Smooth muscle cell (in vitro differentiated cells): Measurements from ENCODE around the gene PLPPR1. TPM values are rescaled to one million over a fixed set of nuclear protein-coding genes. Genes with fewer than 3 reads are reported as not detected.

Experiments used
- DNase-seq: peaks from one replicate; lab custom pipeline; 2025; ENCODE audit not compliant: unreplicated experiment; lab: John Stamatoyannopoulos, UW
- H2AFZ ChIP-seq: fragments of 200-600 bp; sonication (generic); 2 replicates; pipeline ENCODE4 v1.6.0; 2016; ENCODE audit warnings: antibody characterized with exemption, low read depth, mild to moderate bottlenecking
- H3F3A ChIP-seq: fragments of 200-600 bp; sonication (generic); 2 replicates; pipeline ENCODE4 v1.6.0; 2017; ENCODE audit warnings: antibody characterized with exemption, low read depth
- H3K27ac ChIP-seq: fragments of 200-600 bp; sonication (generic); 2 replicates; pipeline ENCODE4 v1.5.1; 2016; ENCODE audit warnings: low read depth, mild to moderate bottlenecking
- H3K27me3 ChIP-seq: fragments of 200-600 bp; sonication (generic); 2 replicates; pipeline ENCODE4 v1.6.1; 2016; ENCODE audit warnings: low read depth, mild to moderate bottlenecking
- H3K36me3 ChIP-seq: fragments of 200-600 bp; sonication (generic); 2 replicates; pipeline ENCODE4 v1.5.1; 2016; ENCODE audit warnings: low read depth
- H3K4me1 ChIP-seq: fragments of 200-600 bp; sonication (generic); 2 replicates; pipeline ENCODE4 v1.5.1; 2016; ENCODE audit warnings: low read depth
- H3K4me2 ChIP-seq: fragments of 200-600 bp; sonication (generic); 2 replicates; pipeline ENCODE4 v1.6.0; 2016; ENCODE audit warnings: mild to moderate bottlenecking
- H3K4me3 ChIP-seq: fragments of 200-600 bp; sonication (generic); 2 replicates; pipeline ENCODE4 v1.5.1; 2016; ENCODE audit warnings: mild to moderate bottlenecking
- H3K79me2 ChIP-seq: fragments of 200-600 bp; sonication (generic); 2 replicates; pipeline ENCODE4 v1.6.0; 2016; ENCODE audit warnings: low read depth, mild to moderate bottlenecking
- H3K9ac ChIP-seq: fragments of 200-600 bp; sonication (generic); 2 replicates; pipeline ENCODE4 v1.6.0; 2016; ENCODE audit warnings: low read depth
- H3K9me3 ChIP-seq: fragments of 200-600 bp; sonication (generic); replicated peaks from 2 replicates; pipeline ENCODE4 v1.5.1; 2016; ENCODE audit warnings: low read depth
- H4K20me1 ChIP-seq: fragments of 200-600 bp; sonication (generic); 2 replicates; pipeline ENCODE4 v1.6.0; 2016; ENCODE audit warnings: low read depth
- CTCF ChIP-seq: fragments of 200-600 bp; sonication (generic); IDR thresholded peaks from 2 replicates; pipeline ENCODE4 v1.5.1; 2017; ENCODE audit warnings: borderline replicate concordance, mild to moderate bottlenecking, antibody characterized with exemption; ENCODE audit not compliant: insufficient read depth, poor library complexity, severe bottlenecking
- WGBS: methylation state at CpG from one replicate; pipeline ENCODE4 v1.1.7; 2016; ENCODE audit warnings: low lambda C conversion rate; 5-methylcytosine and 5-hydroxymethylcytosine counted together
- polyA plus RNA-seq: library from polyadenylated mRNA; unstranded; fragments of >200 nt; fragmentation: Nextera tagmentation; extraction: Ambion mirVana; gene quantifications from 2 replicates; pipeline ENCODE4 v1.2.1, GENCODE V29; 2016
- total RNA-seq: library from RNA; depleted of rRNA; stranded (reverse); fragments of >200 nt; gene quantifications from 2 replicates; pipeline ENCODE4 v1.2.3, GENCODE V29; 2014

PLPPR1 gene
- total and polyA plus RNA-seq, 2 experiments from 2014 or later, result not detected

DNA sequence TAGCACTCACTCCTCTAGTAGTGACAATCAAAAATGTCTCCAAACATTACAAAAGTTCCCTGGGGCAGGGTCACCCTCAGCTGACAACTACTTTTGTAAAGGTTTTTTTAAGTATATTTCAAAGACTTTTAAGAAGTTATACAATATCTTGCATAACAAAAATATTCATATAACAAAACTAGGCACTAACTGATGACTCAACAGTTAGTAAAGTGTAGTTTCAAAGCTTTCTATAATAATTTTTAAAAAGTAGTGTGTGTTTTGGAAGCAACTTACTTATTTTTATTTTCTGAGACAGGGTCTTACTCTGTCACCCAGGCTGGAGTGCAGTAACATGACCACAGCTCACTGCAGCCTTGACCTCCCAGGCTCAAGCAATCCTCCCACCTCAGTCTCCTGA, 271.4 kb downstream of the PLPPR1 start:
- Histone ChIP-seq H3K27ac (no peak overlapping the region), H3K9ac (no peak overlapping the region), H3K9me3 (no peaks in the 10 kb centered on the region), H3F3A (no peaks in the 10 kb centered on the region), H4K20me1 (no peaks in the 10 kb centered on the region), H3K4me2 (no peak overlapping the region), H3K27me3 (peaks cover 12% of the 10 kb centered on the region), H3K4me1 (no peaks in the 10 kb centered on the region), H2AFZ (no peak overlapping the region), H3K79me2 (no peaks in the 10 kb centered on the region), H3K36me3 (no peaks in the 10 kb centered on the region), H3K4me3 (no peak overlapping the region)
- no peak for TF ChIP-seq CTCF
- DNase-seq, result no peak

GRCh38 chr9:101307051-101307450, 278.5 kb downstream of the PLPPR1 start:
- WGBS, result 92% methylated on average over 3 of the region's 3 CpGs
- H3K4me2 ChIP-seq, result no peak overlapping the region

GRCh38 chr9:101307524-101308213, 279.1 kb downstream of the PLPPR1 start:
- Histone ChIP-seq H3K4me2 (peak overlapping the region; percentile 31), H3K79me2 (no peaks in the 10 kb centered on the region), H3K36me3 (no peaks in the 10 kb centered on the region), H3K9me3 (no peaks in the 10 kb centered on the region), H3K27me3 (no peaks in the 10 kb centered on the region), H3F3A (peaks cover 7% of the 10 kb centered on the region), H4K20me1 (no peaks in the 10 kb centered on the region), H2AFZ (no peak overlapping the region), H3K4me1 (no peaks in the 10 kb centered on the region), H3K27ac (no peak overlapping the region), H3K9ac (no peak overlapping the region), H3K4me3 (no peak overlapping the region)
- no peak for TF ChIP-seq CTCF
- no peak for DNase-seq
- WGBS, result 46% methylated on average over 3 of the region's 3 CpGs

More at GRCh38 chr9:101307051-101307450, 278.5 kb downstream of the PLPPR1 start:
- Histone ChIP-seq H3K4me3 (no peak overlapping the region), H3K36me3 (no peaks in the 10 kb centered on the region), H3K9ac (no peak overlapping the region), H3K27ac (no peak overlapping the region), H3K9me3 (no peaks in the 10 kb centered on the region), H4K20me1 (no peaks in the 10 kb centered on the region), H3K4me1 (no peaks in the 10 kb centered on the region), H3K79me2 (no peaks in the 10 kb centered on the region), H2AFZ (no peak overlapping the region), H3F3A (peaks cover 7% of the 10 kb centered on the region), H3K27me3 (no peaks in the 10 kb centered on the region)
- TF ChIP-seq CTCF, result no peak
- DNase-seq, result no peak

DNA sequence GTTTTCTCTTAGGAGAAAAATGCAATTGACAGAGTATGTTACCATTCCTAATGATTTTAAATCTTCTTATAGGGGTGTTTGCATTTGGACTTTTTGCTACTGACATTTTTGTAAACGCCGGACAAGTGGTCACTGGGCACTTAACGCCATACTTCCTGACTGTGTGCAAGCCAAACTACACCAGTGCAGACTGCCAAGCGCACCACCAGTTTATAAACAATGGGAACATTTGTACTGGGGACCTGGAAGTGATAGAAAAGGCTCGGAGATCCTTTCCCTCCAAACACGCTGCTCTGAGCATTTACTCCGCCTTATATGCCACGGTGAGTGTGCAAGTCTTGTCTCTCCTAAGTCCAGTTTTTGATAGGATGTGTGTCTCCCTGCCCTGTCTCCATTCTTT, 280.6 kb downstream of the PLPPR1 start:
- no peak for DNase-seq
- no peaks in the 10 kb centered on the region for H3K27me3 ChIP-seq
- H4K20me1 ChIP-seq, result no peaks in the 10 kb centered on the region
- no peak overlapping the region for H3K4me2 ChIP-seq
- no peaks in the 10 kb centered on the region for H3K79me2 ChIP-seq
- no peaks in the 10 kb centered on the region for H3K9me3 ChIP-seq
- H3K9ac ChIP-seq, result no peak overlapping the region
- no peak overlapping the region for H3K27ac ChIP-seq
- H3K4me3 ChIP-seq, result no peak overlapping the region
- no peaks in the 10 kb centered on the region for H3K36me3 ChIP-seq
- H3F3A ChIP-seq, result peaks cover 7% of the 10 kb centered on the region
- H2AFZ ChIP-seq, result no peak overlapping the region
- no peaks in the 10 kb centered on the region for H3K4me1 ChIP-seq
- no peak for TF ChIP-seq CTCF
- 93% methylated on average over 8 of the region's 8 CpGs for WGBS
